ENCODE data around the gene GGNBP2.

The GGNBP2 gene

GRCh38 chr17:36608794-36609497 lies 64.2 kb downstream of the GGNBP2 start:
- peaks cover 36% of the 10 kb centered on the region for H3K36me3 ChIP-seq (ENCODE audit: control insufficient read depth, low read length)
- no peak overlapping the region for H3K4me2 ChIP-seq (ENCODE audit: low read length)

GRCh38 chr17:36609498-36609862 lies 64.8 kb downstream of the GGNBP2 start:
- Histone ChIP-seq H3K27ac (ENCODE audit: low read depth, low read length) (no peak overlapping the region), H3K9me2 (replicated peaks; ENCODE audit: control insufficient read depth, low read length) (no peaks in the 10 kb centered on the region), H3K27me3 (ENCODE audit: control insufficient read depth, low read length) (no peaks in the 10 kb centered on the region), H3F3A (ENCODE audit: control insufficient read depth, insufficient read depth) (no peaks in the 10 kb centered on the region), H3K36me3 (ENCODE audit: control insufficient read depth, low read length) (peaks cover 31% of the 10 kb centered on the region), H3K9me3 (ENCODE audit: control insufficient read depth, insufficient read depth, low read length) (no peaks in the 10 kb centered on the region), H3K4me2 (ENCODE audit: low read length) (no peak overlapping the region), H3K4me3 (ENCODE audit: low read length) (no peak overlapping the region), H4K20me1 (ENCODE audit: control insufficient read depth, insufficient read depth, low read depth, low read length) (peaks cover 12% of the 10 kb centered on the region; the same call in 1 of the 2 replicates), H3K4me1 (ENCODE audit: control insufficient read depth, low read length) (peaks cover 6% of the 10 kb centered on the region), H3K79me2 (ENCODE audit: control insufficient read depth, low read length) (peaks cover 46% of the 10 kb centered on the region)
- TF ChIP-seq CTCF (IDR thresholded peaks at IDR 0.05; ENCODE audit: low read depth, low read length, poor library complexity, severe bottlenecking) (peak; percentile 22), EZH2phosphoT487 (IDR thresholded peaks at IDR 0.05; ENCODE audit: borderline replicate concordance, low read length) (no peak)

More at GRCh38 chr17:36608794-36609497, 64.2 kb downstream of the GGNBP2 start:
- no peaks in the 10 kb centered on the region for H3K9me3 ChIP-seq (ENCODE audit: control insufficient read depth, insufficient read depth, low read length)
- H4K20me1 ChIP-seq (ENCODE audit: control insufficient read depth, insufficient read depth, low read depth, low read length), result peaks cover 15% of the 10 kb centered on the region; the same call in 1 of the 2 replicates
- no peaks in the 10 kb centered on the region for H3K9me2 ChIP-seq (replicated peaks; ENCODE audit: control insufficient read depth, low read length)
- H3F3A ChIP-seq (ENCODE audit: control insufficient read depth, insufficient read depth), result no peaks in the 10 kb centered on the region
- H3K27me3 ChIP-seq (ENCODE audit: control insufficient read depth, low read length), result no peaks in the 10 kb centered on the region
- no peak overlapping the region for H3K27ac ChIP-seq (ENCODE audit: low read depth, low read length)
- H3K4me1 ChIP-seq (ENCODE audit: control insufficient read depth, low read length), result peaks cover 11% of the 10 kb centered on the region
- H3K4me3 ChIP-seq (ENCODE audit: low read length), result no peak overlapping the region
- no peak for TF ChIP-seq EZH2phosphoT487 (IDR thresholded peaks at IDR 0.05; ENCODE audit: borderline replicate concordance, low read length)
- peak; percentile 55 for TF ChIP-seq CTCF (IDR thresholded peaks at IDR 0.05; ENCODE audit: low read depth, low read length, poor library complexity, severe bottlenecking)
- peaks cover 52% of the 10 kb centered on the region for H3K79me2 ChIP-seq (ENCODE audit: control insufficient read depth, low read length)

GRCh38 chr17:36610474-36610873 lies 65.8 kb downstream of the GGNBP2 start:
- Histone ChIP-seq H3K79me2 (ENCODE audit: control insufficient read depth, low read length) (peaks cover 36% of the 10 kb centered on the region), H3K27ac (ENCODE audit: low read depth, low read length) (no peak overlapping the region), H4K20me1 (ENCODE audit: control insufficient read depth, insufficient read depth, low read depth, low read length) (peaks cover 11% of the 10 kb centered on the region; the same call in 1 of the 2 replicates), H3K27me3 (ENCODE audit: control insufficient read depth, low read length) (no peaks in the 10 kb centered on the region), H3F3A (ENCODE audit: control insufficient read depth, insufficient read depth) (no peaks in the 10 kb centered on the region), H3K9me2 (replicated peaks; ENCODE audit: control insufficient read depth, low read length) (no peaks in the 10 kb centered on the region), H3K4me2 (ENCODE audit: low read length) (no peak overlapping the region), H3K36me3 (ENCODE audit: control insufficient read depth, low read length) (peaks cover 28% of the 10 kb centered on the region), H3K9me3 (ENCODE audit: control insufficient read depth, insufficient read depth, low read length) (no peaks in the 10 kb centered on the region), H3K4me3 (ENCODE audit: low read length) (no peak overlapping the region), H3K4me1 (ENCODE audit: control insufficient read depth, low read length) (peaks cover 4% of the 10 kb centered on the region)
- TF ChIP-seq CTCF (IDR thresholded peaks at IDR 0.05; ENCODE audit: low read depth, low read length, poor library complexity, severe bottlenecking), result no peak
- no peak for TF ChIP-seq EZH2phosphoT487 (IDR thresholded peaks at IDR 0.05; ENCODE audit: borderline replicate concordance, low read length)

Measured in DOHH2 (cell line).